Tibial nerve (tissue), 4 donors: ENCODE results near the gene CTNNA2.

Experiments used
- CTCF ChIP-seq, 5 experiments: fragments of 200-600 bp in 3 of 5; fragments of 450-650 bp in 2 of 5; sonication (generic) in 3 of 5; IDR thresholded peaks; one replicate each; pipeline ENCODE4 v1.5.1; 2016 to 2019; ENCODE audit warnings: antibody characterized with exemption in 5 of 5, mild to moderate bottlenecking in 3 of 5, moderate library complexity in 2 of 5
- EP300 ChIP-seq, 2 donors: sonication (generic); formaldehyde crosslinking; IDR thresholded peaks; one replicate each; pipeline ENCODE4 v1.6.1; 2017; ENCODE audit warnings: antibody characterized with exemption in 2 of 2, mild to moderate bottlenecking in 1 of 2
- POLR2A ChIP-seq, 2 donors: fragments of 450-650 bp; IDR thresholded peaks; one replicate each; pipeline ENCODE4 v1.6.1; 2017; ENCODE audit warnings: antibody characterized with exemption in 2 of 2, mild to moderate bottlenecking in 2 of 2, moderate library complexity in 2 of 2

GRCh38 chr2:79916285-79916684 is 403.4 kb downstream of the CTNNA2 start:
- TF ChIP-seq CTCF (IDR thresholded peaks at IDR 0.05) (no peak), EP300 (IDR thresholded peaks at IDR 0.05) (no peak), POLR2A (IDR thresholded peaks at IDR 0.05) (no peak)
